Hepatic stellate cell (primary cell): ENCODE measurements around the gene AIRE.
A peak's percentile ranks its signal among the peaks of the same experiment; 100 is the strongest.
"Not testable (repeated sequence)": the region's sequence is repeated elsewhere in the genome, so short reads cannot be mapped to it uniquely, and the experiment has no call there.

Experiments
- DNase-seq: peaks from one replicate; pipeline ENCODE4 v3.0.0; 2011; ENCODE audit warnings: low spot score

The AIRE gene

GRCh38 chr21:44291936-44292811, 6.5 kb downstream of the AIRE start:
- no peak for DNase-seq

DNA sequence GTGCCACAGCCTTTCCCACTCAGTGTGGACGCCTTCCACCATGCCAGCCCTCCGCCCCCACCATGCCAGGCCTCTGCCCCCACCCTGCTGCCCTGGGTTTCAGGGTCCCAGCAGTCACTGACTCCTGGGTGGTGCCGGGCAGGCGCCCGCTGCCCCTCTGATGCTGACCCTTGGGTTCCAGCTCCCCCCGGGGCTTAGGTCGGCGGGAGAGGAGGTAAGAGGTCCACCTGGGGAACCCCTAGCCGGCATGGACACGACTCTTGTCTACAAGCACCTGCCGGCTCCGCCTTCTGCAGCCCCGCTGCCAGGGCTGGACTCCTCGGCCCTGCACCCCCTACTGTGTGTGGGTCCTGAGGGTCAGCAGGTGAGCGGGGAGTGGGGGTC, 7.1 kb downstream of the AIRE start:
- DNase-seq: no peak

DNA sequence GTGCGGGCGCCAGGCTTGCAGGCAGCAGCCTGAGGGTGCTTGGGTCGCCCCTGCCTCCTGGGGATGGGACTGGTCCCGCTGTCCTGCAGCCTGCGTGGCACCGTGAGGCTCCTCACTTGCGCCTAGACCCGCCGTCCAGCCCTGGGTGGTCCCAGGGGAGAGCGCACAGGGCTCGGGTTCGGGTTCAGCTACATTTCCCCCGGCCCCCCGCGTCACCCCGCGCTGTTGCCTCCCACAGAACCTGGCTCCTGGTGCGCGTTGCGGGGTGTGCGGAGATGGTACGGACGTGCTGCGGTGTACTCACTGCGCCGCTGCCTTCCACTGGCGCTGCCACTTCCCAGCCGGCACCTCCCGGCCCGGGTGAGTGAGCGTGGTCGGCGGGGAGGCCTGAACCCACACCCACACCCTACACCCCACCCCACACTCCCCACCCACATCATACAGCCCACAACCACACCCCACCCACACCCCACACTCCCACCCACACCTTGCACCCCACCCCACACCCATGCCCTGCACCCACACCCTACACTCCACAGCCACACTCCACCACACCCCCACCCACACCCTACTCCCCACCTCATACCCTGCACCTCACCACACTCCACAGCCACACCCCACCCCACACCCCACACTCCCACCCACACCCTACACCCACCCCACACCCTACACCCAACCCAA, 8.0 kb downstream of the AIRE start:
- no peak for DNase-seq

DNA sequence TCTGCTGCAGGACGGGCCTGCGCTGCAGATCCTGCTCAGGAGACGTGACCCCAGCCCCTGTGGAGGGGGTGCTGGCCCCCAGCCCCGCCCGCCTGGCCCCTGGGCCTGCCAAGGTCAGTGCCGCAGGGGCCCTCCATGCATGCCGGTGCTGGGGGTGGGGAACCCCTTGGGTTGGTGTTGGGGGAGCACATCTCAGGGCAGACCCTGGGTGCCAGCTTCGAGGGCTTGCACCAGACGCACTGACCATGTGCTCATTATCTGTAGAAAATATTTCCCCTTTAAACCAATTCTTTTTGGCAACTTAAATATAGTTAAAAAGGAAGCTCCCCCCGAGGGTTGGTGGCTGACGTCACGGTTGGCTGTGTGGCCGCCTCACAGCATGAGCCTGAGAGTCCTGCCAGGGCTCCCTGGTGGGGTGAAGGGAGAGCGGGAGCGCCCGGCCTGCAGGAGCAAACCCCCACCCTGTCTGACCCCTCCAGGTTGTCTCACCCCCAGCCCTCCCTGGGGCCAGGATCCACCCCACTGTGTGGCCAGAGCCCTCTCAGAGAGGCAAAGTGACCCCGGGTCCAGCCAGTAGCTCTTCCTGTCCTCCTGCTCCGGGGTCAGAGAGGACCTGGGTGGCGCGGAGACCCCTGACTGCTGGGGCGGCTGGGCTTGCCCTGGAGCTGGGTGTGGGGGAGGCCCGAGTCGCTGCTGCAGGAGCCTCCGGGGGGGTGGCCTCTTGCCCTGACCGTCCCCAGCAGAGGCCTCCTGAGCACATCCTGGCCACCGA, 8.9 kb downstream of the AIRE start:
- peak; percentile 62 for DNase-seq

GRCh38 chr21:44295163-44295573, 9.5 kb downstream of the AIRE start:
- no peak for DNase-seq

GRCh38 chr21:44295646-44296045, 10.0 kb downstream of the AIRE start:
- no peak for DNase-seq

GRCh38 chr21:44296103-44296519, 10.4 kb downstream of the AIRE start:
- DNase-seq: no peak

GRCh38 chr21:44296916-44297315, 11.2 kb downstream of the AIRE start:
- no peak for DNase-seq

DNA sequence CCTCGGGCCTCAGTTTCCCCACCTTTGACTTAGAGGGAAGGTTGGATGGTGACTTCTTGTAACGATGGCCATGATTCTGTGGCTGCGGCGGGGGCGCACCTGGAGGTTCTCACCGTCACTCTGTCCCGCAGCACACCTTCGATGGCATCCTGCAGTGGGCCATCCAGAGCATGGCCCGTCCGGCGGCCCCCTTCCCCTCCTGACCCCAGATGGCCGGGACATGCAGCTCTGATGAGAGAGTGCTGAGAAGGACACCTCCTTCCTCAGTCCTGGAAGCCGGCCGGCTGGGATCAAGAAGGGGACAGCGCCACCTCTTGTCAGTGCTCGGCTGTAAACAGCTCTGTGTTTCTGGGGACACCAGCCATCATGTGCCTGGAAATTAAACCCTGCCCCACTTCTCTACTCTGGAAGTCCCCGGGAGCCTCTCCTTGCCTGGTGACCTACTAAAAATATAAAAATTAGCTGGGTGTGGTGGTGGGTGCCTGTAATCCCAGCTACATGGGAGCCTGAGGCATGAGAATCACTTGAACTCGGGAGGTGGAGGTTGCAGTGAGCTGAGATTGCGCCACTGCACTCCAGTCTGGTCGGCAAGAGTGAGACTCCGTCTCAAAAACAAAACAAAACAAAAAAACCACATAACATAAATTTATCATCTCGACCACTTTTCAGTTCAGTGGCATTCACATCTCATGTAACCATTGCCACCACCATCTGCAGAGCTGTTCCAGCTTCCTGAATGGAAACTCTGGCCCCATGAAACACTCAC, 12.0 kb downstream of the AIRE start:
- peak; percentile 95 for DNase-seq

DNA sequence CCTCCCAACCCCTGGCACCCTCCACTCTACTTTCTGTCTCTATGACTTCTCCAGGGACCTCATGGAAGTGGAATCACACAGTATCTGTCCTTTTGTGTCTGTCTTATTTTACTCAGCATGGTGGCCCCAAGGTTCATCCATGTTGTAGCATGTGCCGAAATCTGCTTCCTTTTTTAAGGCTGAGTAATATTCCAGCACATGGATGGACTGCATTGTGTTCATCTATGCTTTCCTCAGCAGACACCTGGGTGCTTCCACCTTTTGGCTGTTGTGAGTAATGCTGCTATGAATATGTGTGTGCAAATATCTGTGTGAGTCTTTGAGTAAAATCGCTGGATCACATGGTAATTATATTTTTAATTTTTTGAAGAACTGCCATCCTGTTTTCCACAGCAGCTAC, 12.6 kb downstream of the AIRE start:
- no peak for DNase-seq

DNA sequence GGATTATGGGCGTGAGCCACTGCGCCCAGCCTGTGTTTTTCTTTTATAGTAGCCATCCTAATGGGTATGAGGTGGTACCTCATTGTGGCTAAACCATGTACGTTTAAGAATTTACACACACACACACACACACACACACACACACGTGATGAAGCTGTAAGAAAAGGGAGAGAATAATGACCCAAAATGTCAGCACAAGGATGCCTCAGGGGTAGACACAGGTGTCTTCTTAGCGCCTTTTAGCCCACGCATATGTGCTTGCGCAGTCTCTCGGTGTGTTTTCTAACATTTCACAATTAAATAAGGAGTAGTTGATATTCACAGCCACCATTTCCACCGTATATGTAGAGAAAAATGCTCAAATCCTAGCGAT, 13.4 kb downstream of the AIRE start:
- DNase-seq: no peak

DNA sequence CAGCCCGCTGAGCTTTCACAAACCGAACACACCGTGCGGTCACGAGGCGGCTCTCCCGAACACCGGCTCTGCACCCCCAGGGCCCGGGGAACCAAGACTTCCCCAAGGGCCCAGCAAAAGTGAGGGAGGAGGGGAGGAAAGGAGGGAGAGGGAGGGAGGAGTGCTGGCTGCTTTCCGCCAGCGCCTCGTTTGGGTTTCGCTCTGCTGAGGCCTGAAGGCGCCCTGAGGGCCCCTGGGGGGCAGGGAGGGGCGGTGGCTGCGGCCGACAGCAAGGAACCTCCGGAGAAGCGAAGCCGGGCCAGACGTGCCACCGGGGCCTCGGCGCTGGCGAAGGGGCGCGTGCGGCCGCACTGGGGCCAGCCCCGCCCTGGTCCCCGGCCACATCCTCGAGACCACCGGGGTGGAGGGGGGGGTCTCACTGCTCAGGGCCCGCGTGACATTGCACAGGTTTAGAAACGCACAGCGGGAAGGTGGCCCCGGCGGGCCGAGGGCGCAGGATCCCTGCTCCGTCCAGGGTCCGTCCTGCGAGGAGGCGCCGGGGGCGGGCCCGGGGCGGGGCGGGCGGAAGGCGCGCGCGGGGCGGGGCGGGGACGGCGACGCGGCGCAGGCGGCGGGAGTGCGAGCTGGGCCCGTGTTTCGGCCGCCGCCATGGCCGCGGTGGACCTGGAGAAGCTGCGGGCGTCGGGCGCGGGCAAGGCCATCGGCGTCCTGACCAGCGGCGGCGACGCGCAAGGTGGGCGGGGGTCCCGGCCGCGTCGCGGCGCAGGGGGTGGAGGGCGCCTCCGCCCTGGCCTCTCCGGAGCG, 14.0 kb downstream of the AIRE start, which contains the start of gene PFKL:
Gene PFKL (plus strand): TSS at position 596 of the 804 bp plus-strand sequence. CDS start 53 bp downstream, at position 649.
- DNase-seq: peak; percentile 94

DNA sequence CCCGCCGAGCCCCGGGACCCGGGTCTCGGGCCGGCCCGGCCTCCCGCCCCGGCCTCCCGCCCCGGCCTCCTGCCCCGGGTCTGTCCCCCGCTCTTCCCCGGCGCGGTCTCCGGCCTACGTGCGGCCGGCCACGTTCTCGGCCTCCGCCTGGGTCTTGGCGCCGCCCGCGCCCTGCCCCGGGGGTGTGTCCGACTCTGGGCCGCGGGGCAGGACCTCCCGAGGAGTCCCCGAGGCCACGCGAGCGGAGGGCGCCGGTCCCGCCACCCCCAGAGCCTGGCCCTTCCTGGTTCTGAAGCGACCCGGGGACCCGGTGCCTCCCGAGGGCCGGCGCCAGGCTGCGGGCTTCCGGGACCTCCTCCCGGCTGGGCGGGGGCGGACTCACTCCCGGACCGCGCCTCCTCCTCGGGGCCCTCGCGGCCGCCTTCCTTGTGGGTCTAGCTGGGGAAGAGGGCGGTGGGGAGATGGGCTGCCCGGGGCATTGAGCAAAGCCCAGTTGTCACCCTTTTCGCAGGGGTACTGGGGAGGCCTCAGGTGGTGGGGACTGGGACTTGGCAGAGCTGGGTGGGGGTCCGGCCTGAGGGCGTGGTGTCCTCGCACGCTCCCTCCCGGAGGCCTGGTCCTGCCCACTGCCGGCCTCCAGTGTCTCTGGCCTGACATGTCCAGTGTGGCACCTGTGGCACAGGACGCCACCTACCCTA, 14.7 kb downstream of the AIRE start:
- peak; percentile 90 for DNase-seq

DNA sequence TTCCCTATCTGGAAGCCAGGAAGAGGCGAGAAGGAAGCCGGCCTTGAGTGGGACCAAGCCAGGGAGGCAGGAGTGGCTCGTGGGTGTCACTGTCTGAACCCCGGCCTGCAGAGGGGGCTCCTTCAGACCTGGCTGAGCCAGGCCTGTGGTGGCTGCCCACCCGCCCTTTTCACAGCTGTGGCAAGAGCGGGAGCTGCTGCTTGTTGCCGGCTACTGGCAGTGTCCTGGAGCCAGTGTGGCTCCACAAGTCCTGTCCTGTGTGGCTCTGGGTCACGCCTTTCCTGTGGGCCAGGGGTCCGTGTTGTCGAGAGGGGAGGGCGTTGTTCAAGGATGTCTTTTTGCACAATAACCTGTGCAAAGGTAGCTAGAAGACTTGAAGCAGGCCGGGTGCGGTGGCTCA, 15.5 kb downstream of the AIRE start:
- no peak for DNase-seq

GRCh38 chr21:44301961-44302406, 16.3 kb downstream of the AIRE start:
- no peak for DNase-seq

DNA sequence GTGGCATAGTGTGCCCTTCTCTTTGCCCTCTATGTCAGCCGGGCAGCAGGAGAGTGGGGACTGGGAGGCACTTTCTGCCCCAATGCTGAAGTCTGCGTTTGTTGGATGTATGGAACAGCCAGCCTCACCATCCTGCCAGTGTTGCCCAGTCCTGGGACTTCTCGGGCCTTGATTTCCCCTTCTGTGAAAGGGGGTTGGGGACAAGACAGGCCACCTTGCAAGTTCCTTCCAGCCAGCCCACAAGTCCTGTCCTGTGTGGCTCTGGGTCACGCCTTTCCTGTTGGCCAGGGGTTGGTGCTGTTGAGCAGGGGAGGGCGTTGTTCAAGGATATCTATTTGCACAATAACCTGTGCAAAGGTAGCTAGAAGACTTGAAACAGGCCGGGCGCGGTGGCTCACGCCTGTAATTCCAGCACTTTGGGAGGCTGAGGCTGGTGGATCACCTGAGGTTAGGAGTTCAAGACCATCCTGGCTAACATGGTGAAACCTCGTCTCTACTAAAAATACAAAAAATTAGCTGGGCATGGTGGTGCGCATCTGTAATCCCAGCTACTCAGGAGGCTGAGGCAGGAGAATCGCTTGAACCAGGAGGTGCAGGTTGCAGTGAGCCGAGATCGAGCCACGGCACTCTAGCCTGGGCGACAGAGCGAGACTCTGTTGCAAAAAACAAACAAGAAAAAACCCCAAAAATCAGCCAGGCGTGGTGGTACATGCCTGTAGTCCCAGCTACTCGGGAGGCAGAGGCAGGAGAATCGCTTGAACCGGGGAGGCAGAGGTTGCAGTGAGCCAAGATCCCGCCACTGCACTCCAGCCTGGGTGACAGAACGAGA, 17.1 kb downstream of the AIRE start:
- DNase-seq: not testable (repeated sequence)

- no peak for DNase-seq
Measured at GRCh38 chr21:44303490-44303981, 17.9 kb downstream of the AIRE start.

DNA sequence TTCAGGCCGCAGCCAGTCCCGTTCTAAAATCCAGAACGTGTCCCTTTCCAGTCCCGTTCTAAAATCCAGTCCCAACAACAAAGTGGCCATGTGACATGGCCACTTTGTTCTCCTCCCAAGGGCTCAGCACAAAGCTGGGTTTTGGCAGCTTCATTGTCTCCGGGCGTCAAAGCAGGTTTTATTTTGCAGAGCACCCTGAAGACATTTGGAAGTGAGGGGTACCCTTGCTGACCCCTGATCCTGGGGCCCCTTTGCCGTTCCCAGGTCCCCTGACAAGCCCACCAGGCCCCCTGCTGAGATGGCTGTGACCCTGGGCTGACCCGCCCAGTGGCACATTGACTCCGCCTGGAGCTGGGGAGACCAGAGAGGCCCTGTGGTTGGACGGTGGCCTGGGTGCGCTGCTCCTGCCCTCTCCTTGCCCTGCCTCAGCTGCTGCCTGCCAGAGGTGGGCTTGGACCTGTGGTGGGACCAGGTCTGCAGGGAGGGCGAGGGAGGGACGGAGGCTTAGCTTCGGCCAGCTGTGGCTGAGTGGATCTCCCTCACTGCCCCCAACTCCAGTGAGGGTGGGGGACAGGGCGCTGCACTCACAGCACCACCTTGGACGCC, 18.4 kb downstream of the AIRE start:
- no peak for DNase-seq

- peak; percentile 76 for DNase-seq
Measured at GRCh38 chr21:44304877-44305293, 19.2 kb downstream of the AIRE start.
